ENCODE results near the gene COPS6.

COPS6 gene

GRCh38 chr7:100127866-100128636, 39.3 kb downstream of the COPS6 start:
- DNase-seq, result peak; percentile 52

DNA sequence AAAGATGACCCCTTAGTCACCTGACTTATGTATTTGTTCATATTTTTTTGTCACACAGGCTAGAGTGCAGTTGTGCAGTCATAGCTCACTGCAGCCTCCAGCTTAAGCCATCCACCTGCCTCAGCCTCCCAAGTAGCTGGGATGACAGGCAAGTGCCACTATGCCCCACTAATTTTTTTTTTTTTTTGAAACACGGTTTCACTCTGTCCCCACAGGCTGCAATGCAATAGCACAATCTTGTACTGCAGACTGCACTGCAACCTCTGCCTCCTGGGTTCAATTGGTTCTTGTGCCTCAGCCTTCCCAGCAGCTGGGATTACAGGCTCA, 39.8 kb downstream of the COPS6 start:
- DNase-seq, result no peak

GRCh38 chr7:100130220-100130607, 41.4 kb downstream of the COPS6 start:
- DNase-seq, result peak; percentile 93

GRCh38 chr7:100130608-100131453, 42.1 kb downstream of the COPS6 start:
- DNase-seq, result peak; percentile 92

DNA sequence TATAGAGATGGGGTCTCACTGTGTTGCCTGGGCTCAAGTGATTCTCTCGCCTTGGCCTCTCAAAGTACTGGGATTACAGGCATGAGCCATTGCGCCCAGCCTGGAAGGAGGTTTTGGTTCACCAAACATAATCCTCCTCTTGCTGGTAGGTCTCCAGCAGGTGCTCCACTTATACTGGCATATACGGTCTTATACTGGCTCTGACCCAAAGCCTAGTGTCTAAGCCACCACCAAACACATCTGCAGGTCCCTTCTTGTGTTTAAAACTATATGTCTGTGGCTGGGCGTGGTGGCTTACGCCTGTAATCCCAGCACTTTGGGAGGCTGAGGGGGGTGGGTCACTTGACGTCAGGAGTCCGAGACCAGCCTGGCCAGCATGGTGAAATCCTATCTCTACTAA, 43.4 kb downstream of the COPS6 start:
- DNase-seq, result no peak

GRCh38 chr7:100132697-100133151, 44.0 kb downstream of the COPS6 start:
- peak; percentile 76 for DNase-seq

- peak; percentile 53 for DNase-seq
These were observed 49.3 kb downstream of the COPS6 start for GRCh38 chr7:100137851-100138760.

- no peak for DNase-seq
These were observed 52.8 kb downstream of the COPS6 start for GRCh38 chr7:100141555-100141949.

Data from NCI-H69 (cell line).